LNCAP (cell line): ENCODE measurements around the gene EGR4.

ENCODE experiments used
- CTCF ChIP-seq: fragments of 450-650 bp; IDR thresholded peaks from 2 replicates; pipeline ENCODE4 v1.5.1; 2017; ENCODE audit warnings: mild to moderate bottlenecking

Gene EGR4

DNA sequence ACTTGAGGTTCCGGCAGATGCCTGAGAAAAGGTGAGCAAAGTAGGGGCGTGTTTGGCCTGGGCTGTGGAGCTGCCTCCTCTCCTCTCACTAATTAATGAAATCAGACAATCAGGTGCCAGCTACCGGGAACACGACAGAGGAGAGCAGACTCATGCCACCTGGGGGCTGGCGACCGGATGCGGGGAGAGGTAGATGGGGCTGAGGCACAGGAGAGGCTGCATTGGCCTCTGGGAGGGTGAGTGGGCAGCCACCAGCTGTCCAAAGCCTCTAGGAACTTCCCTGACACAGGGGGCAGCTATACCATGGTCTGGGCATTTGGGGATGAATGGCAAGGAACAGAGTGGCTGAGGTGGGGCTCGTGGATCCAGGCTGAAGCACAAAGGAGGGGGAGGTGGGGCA, 34.1 kb downstream of the EGR4 start:
- no peak for TF ChIP-seq CTCF

GRCh38 chr2:73258913-73259215, 34.5 kb downstream of the EGR4 start:
- no peak for TF ChIP-seq CTCF

DNA sequence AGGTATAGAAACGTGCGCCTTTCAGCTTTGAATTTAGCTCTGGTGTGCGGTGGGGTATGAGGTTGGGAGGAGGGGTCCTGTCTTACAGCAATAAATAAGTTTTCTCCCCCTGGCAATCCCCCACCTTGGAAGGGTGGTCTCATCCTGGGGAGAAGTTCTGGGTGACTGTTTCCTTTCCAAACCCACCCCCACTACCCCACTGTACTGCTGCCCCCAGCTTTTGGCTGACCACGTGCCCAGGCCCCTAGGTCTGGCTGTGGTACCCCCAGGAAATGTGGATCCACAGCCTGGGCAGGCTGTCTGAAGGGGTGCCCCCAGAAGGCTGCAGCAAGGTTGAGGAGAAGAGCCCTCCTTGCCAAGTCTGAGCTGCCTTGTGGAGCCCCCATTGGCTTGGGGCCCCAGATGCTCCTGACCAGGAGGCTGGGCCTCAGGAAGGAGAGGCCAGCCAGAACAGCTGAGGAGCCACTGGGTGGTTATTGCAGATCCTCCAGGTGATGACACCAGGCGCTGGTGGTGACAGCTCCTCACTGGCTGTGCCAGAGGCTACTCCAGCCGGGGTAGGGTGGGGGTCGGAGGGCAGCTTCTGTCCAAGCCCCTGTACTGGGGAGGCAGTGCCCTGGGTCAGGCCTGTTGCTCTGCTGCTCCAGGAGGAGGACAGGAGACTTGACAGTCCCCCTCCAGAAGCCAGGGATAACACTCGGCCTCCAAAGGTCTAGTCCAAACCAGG, 35.0 kb downstream of the EGR4 start:
- TF ChIP-seq CTCF, result no peak

GRCh38 chr2:73257425-73258125, 35.8 kb downstream of the EGR4 start:
- TF ChIP-seq CTCF, result no peak

- TF ChIP-seq CTCF, result no peak
Observed at GRCh38 chr2:73257021-73257420, 36.3 kb downstream of the EGR4 start.

DNA sequence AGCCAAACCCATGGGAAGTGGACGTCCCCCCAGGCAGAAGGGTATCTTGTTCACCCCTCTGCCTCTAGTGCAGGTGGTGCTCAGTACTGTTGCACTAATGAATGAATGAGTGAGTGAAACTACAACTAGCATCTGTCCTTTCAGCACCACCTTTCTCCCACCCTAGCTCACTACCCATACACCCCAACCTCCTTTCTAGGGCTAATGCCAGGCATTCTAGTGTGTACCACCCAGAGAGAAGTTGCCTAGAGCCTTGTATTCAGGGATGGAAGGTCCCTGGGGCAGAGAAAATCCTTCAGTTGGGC, 36.8 kb downstream of the EGR4 start:
- no peak for TF ChIP-seq CTCF

DNA sequence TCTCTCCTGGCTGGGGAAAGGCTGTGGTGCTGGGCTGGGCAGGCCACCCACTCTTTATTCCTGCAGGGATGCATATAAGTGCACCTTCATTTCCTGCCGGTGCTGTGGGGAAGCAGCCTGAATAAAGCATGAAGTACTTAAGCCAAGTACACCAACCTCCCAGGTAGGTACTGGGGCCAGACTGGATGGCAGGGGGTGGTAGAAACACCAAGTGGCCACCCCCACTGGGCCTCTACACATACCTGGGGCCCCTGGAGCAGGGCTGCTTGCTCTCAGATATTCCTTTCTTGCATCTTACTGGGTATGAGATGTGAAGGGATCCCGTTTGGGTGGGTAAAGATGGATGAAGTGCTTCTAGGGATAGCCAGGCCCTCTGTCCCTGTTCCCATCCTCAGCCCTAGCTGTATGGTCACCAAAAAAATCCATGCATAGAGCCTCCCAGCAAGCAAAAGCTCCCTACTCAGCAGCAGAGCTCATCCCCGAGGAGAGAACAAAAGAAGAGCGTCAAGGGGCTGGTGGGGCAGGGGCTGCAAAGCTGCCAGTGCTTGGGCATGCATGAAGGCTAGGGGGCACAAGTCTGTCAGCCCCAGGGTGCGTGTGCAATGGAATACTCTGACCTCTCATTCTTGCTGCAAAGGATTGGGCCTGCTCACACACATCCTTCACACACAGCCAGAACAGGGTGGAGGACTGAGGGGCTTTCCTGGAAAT, 37.3 kb downstream of the EGR4 start:
- TF ChIP-seq CTCF, result no peak
